Endothelial cell of coronary artery (primary cell): ENCODE measurements around the gene ADAM10. TPM values are rescaled to one million over a fixed set of nuclear protein-coding genes. Genes with fewer than 3 reads are reported as not detected.

ENCODE experiments used
- total RNA-seq: library from RNA; depleted of rRNA; stranded (reverse); fragments of >200 nt; gene quantifications from 2 replicates; pipeline ENCODE4 v1.2.3, GENCODE V29; 2014

The ADAM10 gene, protein sequence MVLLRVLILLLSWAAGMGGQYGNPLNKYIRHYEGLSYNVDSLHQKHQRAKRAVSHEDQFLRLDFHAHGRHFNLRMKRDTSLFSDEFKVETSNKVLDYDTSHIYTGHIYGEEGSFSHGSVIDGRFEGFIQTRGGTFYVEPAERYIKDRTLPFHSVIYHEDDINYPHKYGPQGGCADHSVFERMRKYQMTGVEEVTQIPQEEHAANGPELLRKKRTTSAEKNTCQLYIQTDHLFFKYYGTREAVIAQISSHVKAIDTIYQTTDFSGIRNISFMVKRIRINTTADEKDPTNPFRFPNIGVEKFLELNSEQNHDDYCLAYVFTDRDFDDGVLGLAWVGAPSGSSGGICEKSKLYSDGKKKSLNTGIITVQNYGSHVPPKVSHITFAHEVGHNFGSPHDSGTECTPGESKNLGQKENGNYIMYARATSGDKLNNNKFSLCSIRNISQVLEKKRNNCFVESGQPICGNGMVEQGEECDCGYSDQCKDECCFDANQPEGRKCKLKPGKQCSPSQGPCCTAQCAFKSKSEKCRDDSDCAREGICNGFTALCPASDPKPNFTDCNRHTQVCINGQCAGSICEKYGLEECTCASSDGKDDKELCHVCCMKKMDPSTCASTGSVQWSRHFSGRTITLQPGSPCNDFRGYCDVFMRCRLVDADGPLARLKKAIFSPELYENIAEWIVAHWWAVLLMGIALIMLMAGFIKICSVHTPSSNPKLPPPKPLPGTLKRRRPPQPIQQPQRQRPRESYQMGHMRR
- 197 and 256 TPM in 2 replicates for total RNA-seq

GRCh38 chr15:58749532-58750337 lies at the start of gene ADAM10:
Gene ADAM10, minus strand, starts transcription at chr15:58749707. Its CDS starts 173 bp downstream, at chr15:58749534.

GRCh38 chr15:58770857-58771620 lies 21.5 kb upstream of the ADAM10 start, which contains the start of gene MINDY2:
Gene MINDY2, plus strand, starts transcription at chr15:58771302. Its CDS starts 94 bp downstream, at chr15:58771396.

Other genes with a start within 250 kb of the ADAM10 start
- 8.9 and 15.2 TPM in 2 replicates for gene MINDY2, start 21.6 kb upstream of the ADAM10 start, total RNA-seq
- gene SLTM, start 184.0 kb upstream of the ADAM10 start, total RNA-seq = 67.1 and 77.3 TPM in 2 replicates
- 14.6 and 25.9 TPM in 2 replicates for gene RNF111, start 238.0 kb upstream of the ADAM10 start, total RNA-seq